Hepatocyte (in vitro differentiated cells): ENCODE results near the gene SNAI1. TPM values are rescaled to one million over a fixed set of nuclear protein-coding genes. Genes with fewer than 3 reads are reported as not detected.

Experiments
- DNase-seq: peaks from one replicate; pipeline ENCODE4 v3.0.0-alpha.2; 2016; ENCODE audit warnings: low spot score
- H2AFZ ChIP-seq: fragments of 200-600 bp; sonication (generic); 2 replicates; pipeline ENCODE4 v1.6.0; 2016; ENCODE audit warnings: antibody characterized with exemption, mild to moderate bottlenecking
- H3K27ac ChIP-seq: fragments of 200-600 bp; sonication (generic); 2 replicates; pipeline ENCODE4 v1.5.1; 2016; ENCODE audit warnings: mild to moderate bottlenecking
- H3K27me3 ChIP-seq: fragments of 200-600 bp; sonication (generic); 2 replicates; pipeline ENCODE4 v1.6.1; 2016
- H3K36me3 ChIP-seq: fragments of 200-600 bp; sonication (generic); replicated peaks from 2 replicates; pipeline ENCODE4 v1.5.1; 2016; ENCODE audit warnings: low read depth; ENCODE audit not compliant: insufficient read depth
- H3K4me1 ChIP-seq: fragments of 200-600 bp; sonication (generic); 2 replicates; pipeline ENCODE4 v1.5.1; 2016; ENCODE audit warnings: mild to moderate bottlenecking, moderate library complexity; ENCODE audit not compliant: insufficient read depth
- H3K4me2 ChIP-seq: fragments of 200-600 bp; sonication (generic); 2 replicates; pipeline ENCODE4 v1.6.0; 2016
- H3K4me3 ChIP-seq: fragments of 200-600 bp; sonication (generic); 2 replicates; pipeline ENCODE4 v1.5.1; 2016; ENCODE audit warnings: mild to moderate bottlenecking
- H3K79me2 ChIP-seq: fragments of 200-600 bp; sonication (generic); 2 replicates; pipeline ENCODE4 v1.6.0; 2017; ENCODE audit warnings: mild to moderate bottlenecking
- H3K9me2 ChIP-seq: fragments of 200-600 bp; sonication (generic); replicated peaks from 2 replicates; pipeline ENCODE4 v1.6.0; 2017; ENCODE audit warnings: mild to moderate bottlenecking; ENCODE audit not compliant: insufficient read depth
- H3K9me3 ChIP-seq: fragments of 200-600 bp; sonication (generic); 2 replicates; pipeline ENCODE4 v1.5.1; 2016; ENCODE audit warnings: low read depth, mild to moderate bottlenecking
- H4K20me1 ChIP-seq: fragments of 200-600 bp; sonication (generic); 2 replicates; pipeline ENCODE4 v1.6.0; 2016; ENCODE audit warnings: mild to moderate bottlenecking; ENCODE audit not compliant: insufficient read depth, poor library complexity, severe bottlenecking
- CTCF ChIP-seq: fragments of 200-600 bp; sonication (generic); IDR thresholded peaks from 2 replicates; pipeline ENCODE4 v1.5.1; 2016; ENCODE audit warnings: antibody characterized with exemption, mild to moderate bottlenecking; ENCODE audit not compliant: poor library complexity
- EZH2 ChIP-seq: fragments of 200-600 bp; sonication (generic); IDR thresholded peaks from 2 replicates; pipeline ENCODE4 v1.6.1; 2016; ENCODE audit warnings: antibody characterized with exemption, mild to moderate bottlenecking, borderline replicate concordance
- EZH2phosphoT487 ChIP-seq: fragments of 200-600 bp; sonication (generic); IDR thresholded peaks from one replicate; pipeline ENCODE4 v1.6.1; 2018; ENCODE audit warnings: antibody characterized with exemption, mild to moderate bottlenecking, low read depth, moderate library complexity; ENCODE audit not compliant: unreplicated experiment, severe bottlenecking
- WGBS: methylation state at CpG from one replicate; pipeline ENCODE4 v1.1.6; 2016; ENCODE audit warnings: low lambda C conversion rate; ENCODE audit errors: missing lambda C conversion rate; 5-methylcytosine and 5-hydroxymethylcytosine counted together
- polyA plus RNA-seq: library from polyadenylated mRNA; unstranded; fragments of >200 nt; fragmentation: Nextera tagmentation; extraction: Ambion mirVana; gene quantifications from 2 replicates; pipeline ENCODE4 v1.2.1, GENCODE V29; 2016
- total RNA-seq: library from RNA; depleted of rRNA; stranded (reverse); fragments of >200 nt; gene quantifications from 2 replicates; pipeline ENCODE4 v1.2.3, GENCODE V29; 2014

SNAI1 gene
- total and polyA plus RNA-seq, 2 experiments from 2014 or later = 2.9 to 9.8 TPM

GRCh38 chr20:49937027-49937929, 45.5 kb upstream of the SNAI1 start:
- Histone ChIP-seq H3K9me2 (no peaks in the 10 kb centered on the region), H3K79me2 (peaks cover 59% of the 10 kb centered on the region), H3K4me2 (peak overlapping the region; percentile 82), H3K27ac (peak overlapping the region; percentile 92), H4K20me1 (peaks cover 49% of the 10 kb centered on the region), H3K9me3 (no peaks in the 10 kb centered on the region), H2AFZ (peak overlapping the region; percentile 44), H3K36me3 (no peaks in the 10 kb centered on the region), H3K27me3 (no peaks in the 10 kb centered on the region), H3K4me1 (peaks cover 16% of the 10 kb centered on the region), H3K4me3 (peak overlapping the region; percentile 85)
- 12% methylated on average over 12 of the region's 12 CpGs for WGBS
- DNase-seq = peak; percentile 27
- TF ChIP-seq EZH2 (no peak), CTCF (no peak), EZH2phosphoT487 (no peak)

- H2AFZ ChIP-seq = no peak overlapping the region
- H3K79me2 ChIP-seq = peaks cover 71% of the 10 kb centered on the region
- peak overlapping the region; percentile 85 for H3K4me3 ChIP-seq
- peaks cover 60% of the 10 kb centered on the region for H4K20me1 ChIP-seq
- H3K36me3 ChIP-seq = no peaks in the 10 kb centered on the region
- no peaks in the 10 kb centered on the region for H3K27me3 ChIP-seq
- H3K9me3 ChIP-seq = no peaks in the 10 kb centered on the region
- peak overlapping the region; percentile 82 for H3K4me2 ChIP-seq
- TF ChIP-seq EZH2phosphoT487 (no peak), CTCF (no peak), EZH2 (no peak)
- peak overlapping the region; percentile 92 for H3K27ac ChIP-seq
- 66% methylated on average over 12 of the region's 12 CpGs for WGBS
- no peaks in the 10 kb centered on the region for H3K9me2 ChIP-seq
- DNase-seq = peak; percentile 56
- H3K4me1 ChIP-seq = peaks cover 16% of the 10 kb centered on the region
Observed at GRCh38 chr20:49938173-49939163, 44.3 kb upstream of the SNAI1 start.

- WGBS = 98% methylated on average over 15 of the region's 15 CpGs
- no peak overlapping the region for H3K4me3 ChIP-seq
- no peak overlapping the region for H3K27ac ChIP-seq
- H3K27me3 ChIP-seq = no peaks in the 10 kb centered on the region
- DNase-seq = no peak
- no peak overlapping the region for H3K4me2 ChIP-seq
- H4K20me1 ChIP-seq = peaks cover 73% of the 10 kb centered on the region
- no peaks in the 10 kb centered on the region for H3K9me3 ChIP-seq
- no peaks in the 10 kb centered on the region for H3K36me3 ChIP-seq
- TF ChIP-seq EZH2phosphoT487 (no peak), CTCF (no peak), EZH2 (no peak)
- peaks cover 90% of the 10 kb centered on the region for H3K79me2 ChIP-seq
- peaks cover 16% of the 10 kb centered on the region for H3K4me1 ChIP-seq
- no peak overlapping the region for H2AFZ ChIP-seq
- H3K9me2 ChIP-seq = no peaks in the 10 kb centered on the region
Observed at GRCh38 chr20:49941456-49941855, 41.3 kb upstream of the SNAI1 start.
